MCF 10A (cell line): ENCODE results near the gene KIF5B. TPM values are rescaled to one million over a fixed set of nuclear protein-coding genes. Genes with fewer than 3 reads are reported as not detected.

Experiments
- BruUV-seq: library from RNA; stranded (reverse); fragments of 400-500 nt; replicated peaks from 2 replicates; lab custom pipeline; 2021; lab: Mats Ljungman, UMichigan
- CTCF ChIA-PET: fragments of 300-600 bp; sonication (Branson Sonifier 250); formaldehyde crosslinking; extraction: SDS; loops from one replicate; lab custom pipeline; 2021; ENCODE audit warnings: antibody characterized with exemption, inconsistent platforms; lab: Yijun Ruan, JAX
- POLR2A ChIA-PET: fragments of 300-600, 350-650 bp; sonication (Branson Sonifier 250); formaldehyde crosslinking; extraction: SDS; loops from one replicate; lab custom pipeline; 2020; ENCODE audit warnings: antibody characterized with exemption, inconsistent platforms; lab: Yijun Ruan, JAX
- DNase-seq: peaks from one replicate; pipeline ENCODE4 v3.0.0-alpha.2; 2018; ENCODE audit not compliant: unreplicated experiment
- H3K27ac Mint-ChIP-seq: one replicate; pipeline ENCODE4 v1.8.0; 2022; ENCODE audit warnings: mild to moderate bottlenecking, low read depth, mixed read lengths; ENCODE audit not compliant: unreplicated experiment
- H3K27me3 Mint-ChIP-seq: one replicate; pipeline ENCODE4 v1.8.0; 2022; ENCODE audit warnings: mixed read lengths; ENCODE audit not compliant: insufficient read depth, unreplicated experiment
- H3K36me3 Mint-ChIP-seq: one replicate; pipeline ENCODE4 v1.8.0; 2022; ENCODE audit warnings: mild to moderate bottlenecking, moderate library complexity, mixed read lengths; ENCODE audit not compliant: insufficient read depth, unreplicated experiment
- H3K4me1 Mint-ChIP-seq: one replicate; pipeline ENCODE4 v1.8.0; 2022; ENCODE audit warnings: mixed read lengths; ENCODE audit not compliant: insufficient read depth, unreplicated experiment
- H3K4me3 Mint-ChIP-seq: one replicate; pipeline ENCODE4 v1.8.0; 2022; ENCODE audit warnings: mild to moderate bottlenecking, moderate library complexity, mixed read lengths; ENCODE audit not compliant: unreplicated experiment
- H3K9me3 Mint-ChIP-seq: one replicate; pipeline ENCODE4 v1.8.0; 2022; ENCODE audit warnings: mixed read lengths; ENCODE audit not compliant: unreplicated experiment
- intact Hi-C: fragments of 100-400 bp; cut with micrococcal nuclease; formaldehyde crosslinking; loops from 2 replicates; pipeline ENCODE4 v1.14.1; 2022
- total RNA-seq: library from RNA; stranded (reverse); gene quantifications from 2 replicates; pipeline ENCODE4 v1.2.3, GENCODE V29; 2022
- TF ChIP-seq, protein P1 (sequence below): fragments of 200-600 bp; IDR thresholded peaks from one replicate; pipeline ENCODE4 v1.8.0; 2022; ENCODE audit warnings: antibody characterized with exemption, mild to moderate bottlenecking; ENCODE audit not compliant: unreplicated experiment

The KIF5B gene
- total RNA-seq, 1 experiment from 2014 or later, result 150 TPM

DNA sequence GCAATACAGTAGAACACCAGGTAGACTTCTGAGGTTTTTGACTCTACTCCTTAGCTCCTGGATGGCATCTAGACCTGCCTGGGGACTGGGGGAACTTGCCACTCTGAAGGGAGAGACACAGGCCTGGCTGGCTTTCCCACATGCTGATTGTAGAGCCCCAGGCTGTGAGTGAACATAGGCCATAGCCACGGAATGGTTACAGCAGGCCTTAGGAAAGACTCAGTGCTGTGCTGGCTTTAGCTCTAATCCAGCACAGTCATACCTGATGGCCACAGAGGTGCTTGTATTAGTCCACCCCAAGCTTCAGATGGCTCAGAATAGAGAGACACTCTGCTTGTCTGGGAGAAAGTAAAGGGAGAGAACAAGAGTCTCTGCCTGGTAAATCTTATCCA lies 92.6 kb downstream of the KIF5B start:
- DNase-seq, result no peak
- TF ChIP-seq, protein P1, sequence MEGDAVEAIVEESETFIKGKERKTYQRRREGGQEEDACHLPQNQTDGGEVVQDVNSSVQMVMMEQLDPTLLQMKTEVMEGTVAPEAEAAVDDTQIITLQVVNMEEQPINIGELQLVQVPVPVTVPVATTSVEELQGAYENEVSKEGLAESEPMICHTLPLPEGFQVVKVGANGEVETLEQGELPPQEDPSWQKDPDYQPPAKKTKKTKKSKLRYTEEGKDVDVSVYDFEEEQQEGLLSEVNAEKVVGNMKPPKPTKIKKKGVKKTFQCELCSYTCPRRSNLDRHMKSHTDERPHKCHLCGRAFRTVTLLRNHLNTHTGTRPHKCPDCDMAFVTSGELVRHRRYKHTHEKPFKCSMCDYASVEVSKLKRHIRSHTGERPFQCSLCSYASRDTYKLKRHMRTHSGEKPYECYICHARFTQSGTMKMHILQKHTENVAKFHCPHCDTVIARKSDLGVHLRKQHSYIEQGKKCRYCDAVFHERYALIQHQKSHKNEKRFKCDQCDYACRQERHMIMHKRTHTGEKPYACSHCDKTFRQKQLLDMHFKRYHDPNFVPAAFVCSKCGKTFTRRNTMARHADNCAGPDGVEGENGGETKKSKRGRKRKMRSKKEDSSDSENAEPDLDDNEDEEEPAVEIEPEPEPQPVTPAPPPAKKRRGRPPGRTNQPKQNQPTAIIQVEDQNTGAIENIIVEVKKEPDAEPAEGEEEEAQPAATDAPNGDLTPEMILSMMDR, result no peak
- no peaks in the 10 kb centered on the region for H3K36me3 Mint-ChIP-seq
- CTCF ChIA-PET, result interaction anchor here (0.6 kb wide), 1 partner anchor 1605 kb away, joined by 3 read pairs; no protein-coding TSS in a partner anchor
- H3K27ac Mint-ChIP-seq, result no peak overlapping the region
- POLR2A ChIA-PET, result interaction anchor here (0.7 kb wide), 1 partner anchor 165 kb away, joined by 3 read pairs; no protein-coding TSS in a partner anchor
- no peaks in the 10 kb centered on the region for H3K27me3 Mint-ChIP-seq
- H3K4me1 Mint-ChIP-seq, result peaks cover 33% of the 10 kb centered on the region
- intact Hi-C loops, result no loop called here
- no peak overlapping the region for H3K4me3 Mint-ChIP-seq
- H3K9me3 Mint-ChIP-seq, result no peaks in the 10 kb centered on the region
- no TSS peak for BruUV-seq

DNA sequence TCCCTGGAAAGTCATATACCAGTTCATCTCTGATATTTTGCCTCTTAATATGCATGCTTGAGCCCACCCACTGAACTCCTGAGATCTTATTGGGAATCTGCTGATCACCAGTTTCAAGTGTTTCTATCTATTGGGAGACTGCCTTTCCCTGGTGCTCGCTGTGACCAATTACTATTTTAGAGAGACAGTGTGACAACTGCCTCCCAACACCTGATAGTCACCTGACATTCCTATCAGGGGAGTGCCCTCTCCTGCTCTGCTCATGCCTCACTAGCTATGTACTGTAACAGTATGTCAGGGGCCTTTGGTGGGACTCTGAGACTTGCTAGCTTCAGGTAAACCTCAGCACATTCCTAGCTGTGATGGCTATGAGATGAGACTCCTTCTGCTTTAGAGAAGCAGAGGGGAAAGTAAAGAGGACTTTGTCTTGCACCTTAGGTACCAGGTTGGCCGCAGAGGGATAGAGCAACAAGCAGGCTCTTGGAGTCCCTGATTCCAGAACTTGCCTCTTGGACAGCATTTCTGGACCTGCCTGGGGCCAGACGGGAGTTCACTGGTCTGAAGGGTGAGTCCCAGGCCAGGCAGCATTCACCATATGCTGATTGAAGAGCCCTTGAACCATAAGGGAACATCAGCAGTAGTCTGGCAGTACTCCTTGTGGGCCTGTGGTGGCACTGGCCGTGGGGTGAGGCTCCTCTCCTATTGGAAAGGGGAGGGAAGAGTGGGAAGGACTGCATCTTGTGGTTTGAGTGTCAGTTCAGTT lies 93.2 kb downstream of the KIF5B start:
- intact Hi-C loops, result no loop called here
- H3K9me3 Mint-ChIP-seq, result no peaks in the 10 kb centered on the region
- peak overlapping the region; percentile 57 for H3K27ac Mint-ChIP-seq
- no peak for DNase-seq
- H3K36me3 Mint-ChIP-seq, result no peaks in the 10 kb centered on the region
- no peak overlapping the region for H3K4me3 Mint-ChIP-seq
- ChIA-PET CTCF (no interaction called here), POLR2A (no interaction called here)
- TF ChIP-seq, protein P1, result no peak
- no TSS peak for BruUV-seq
- no peaks in the 10 kb centered on the region for H3K27me3 Mint-ChIP-seq
- H3K4me1 Mint-ChIP-seq, result peaks cover 34% of the 10 kb centered on the region

DNA sequence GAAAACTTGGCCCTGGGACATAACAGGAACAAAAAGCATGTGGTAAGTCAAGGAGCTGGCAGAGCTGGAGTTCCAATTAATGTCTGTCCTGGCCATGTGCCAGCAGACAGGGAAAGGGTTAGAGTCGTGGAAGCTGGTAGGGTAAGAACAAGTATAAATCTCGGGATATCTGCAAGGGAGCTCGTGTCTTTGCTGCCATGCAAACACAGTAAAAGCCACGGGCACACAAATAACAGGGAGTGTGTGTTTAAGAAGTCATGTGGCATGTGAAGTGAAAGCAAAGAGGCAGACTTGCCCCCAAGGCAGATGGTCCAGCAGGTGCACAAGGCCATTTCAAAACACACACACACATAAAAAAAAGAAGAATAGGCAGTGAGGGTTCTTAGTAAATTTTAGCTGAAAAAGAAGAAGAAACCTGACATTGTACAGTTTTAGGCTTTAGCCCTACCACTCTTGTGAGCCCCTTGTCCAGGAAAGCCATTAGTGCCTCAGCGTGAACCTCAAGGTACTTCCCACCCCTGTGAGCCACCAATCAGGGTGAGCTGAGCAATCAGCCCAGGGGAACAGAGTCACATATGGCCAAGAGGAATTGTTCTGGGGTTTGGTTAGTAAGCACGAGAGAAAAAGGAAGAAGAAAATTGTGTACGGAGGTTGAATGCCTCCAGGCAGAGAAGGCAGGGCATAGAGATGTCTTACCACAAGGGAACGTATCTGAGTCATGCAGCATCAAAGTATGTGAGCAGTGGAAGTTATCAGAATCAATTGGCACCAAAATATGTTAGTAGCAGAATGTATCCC lies 94.7 kb downstream of the KIF5B start:
- POLR2A ChIA-PET, result interaction anchor here (1.0 to 1.7 kb wide), 4 partner anchors 9 to 99 kb away, joined by 3 to 6 read pairs (median 4); no protein-coding TSS in a partner anchor
- Mint-ChIP-seq H3K36me3 (no peaks in the 10 kb centered on the region), H3K27me3 (no peaks in the 10 kb centered on the region), H3K9me3 (peaks cover under 1% of the 10 kb centered on the region), H3K4me3 (peak overlapping the region; percentile 74), H3K4me1 (peaks cover 34% of the 10 kb centered on the region), H3K27ac (peak overlapping the region; percentile 57)
- intact Hi-C loops, result no loop called here
- CTCF ChIA-PET, result interaction anchor here (0.5 to 1.2 kb wide), 5 partner anchors 24 to 1235 kb away, joined by 3 to 5 read pairs (median 3); no protein-coding TSS in a partner anchor
- no TSS peak for BruUV-seq
- peak; percentile 78 for DNase-seq
- TF ChIP-seq, protein P1, result no peak
